H1 (cell line): ENCODE data around the gene ADAMTS8. TPM values are rescaled to one million over a fixed set of nuclear protein-coding genes. Genes with fewer than 3 reads are reported as not detected.

Source experiments
- CTCF ChIA-PET: fragments of 300-600 bp; sonication (Branson Sonifier 250); formaldehyde crosslinking; loops from one replicate; lab custom pipeline; 2021; ENCODE audit not compliant: partially characterized antibody; lab: Charles Lee
- POLR2A ChIA-PET: fragments of 300-600 bp; sonication (Branson Sonifier 250); formaldehyde crosslinking; loops from one replicate; lab custom pipeline; 2021; ENCODE audit warnings: inconsistent platforms; ENCODE audit not compliant: partially characterized antibody; lab: Charles Lee
- DNase-seq, 2 experiments: peaks; one replicate each; pipeline versions ENCODE4 v3.0.0 to v3.0.0-alpha.2; 2010 to 2022; ENCODE audit warnings: low spot score in 2 of 2, low read depth in 1 of 2, mixed read lengths in 1 of 2
- FAIRE-seq: peaks from 2 replicates; lab custom pipeline; 2011; peaks lifted over from hg19 to GRCh38; lab: Jason Lieb, UNC
- H2AFZ ChIP-seq: 2 replicates; pipeline ENCODE4 v1.8.1; 2012; ENCODE audit warnings: low read length, inconsistent platforms
- H2AK5ac ChIP-seq: 2 replicates; pipeline ENCODE4 v1.6.1; 2013; ENCODE audit warnings: low read depth, low read length
- H2BK120ac ChIP-seq: replicated peaks from 2 replicates; pipeline ENCODE3; 2013; ENCODE audit warnings: low read depth, low read length, inconsistent platforms
- H2BK12ac ChIP-seq: 2 replicates; pipeline ENCODE4 v1.6.1; 2013; ENCODE audit warnings: low read depth, low read length
- H2BK15ac ChIP-seq: 2 replicates; pipeline ENCODE4 v1.6.1; 2013; ENCODE audit warnings: low read length
- H2BK20ac ChIP-seq: 2 replicates; pipeline ENCODE4 v1.6.1; 2013; ENCODE audit warnings: low read length
- H2BK5ac ChIP-seq: 2 replicates; pipeline ENCODE4 v1.6.1; 2013; ENCODE audit warnings: low read depth, low read length
- H3K14ac ChIP-seq: 2 replicates; pipeline ENCODE4 v1.6.1; 2013; ENCODE audit warnings: inconsistent platforms; ENCODE audit not compliant: insufficient read length
- H3K18ac ChIP-seq: 2 replicates; pipeline ENCODE4 v1.6.1; 2013; ENCODE audit warnings: low read length; ENCODE audit errors: extremely low read depth
- H3K23ac ChIP-seq: 2 replicates; pipeline ENCODE4 v1.6.1; 2013; ENCODE audit warnings: inconsistent platforms; ENCODE audit not compliant: insufficient read length
- H3K23me2 ChIP-seq: 2 replicates; pipeline ENCODE4 v1.6.1; 2013; ENCODE audit warnings: low read depth, low read length
- H3K27ac ChIP-seq: 2 replicates; pipeline ENCODE4 v1.6.1; 2011; ENCODE audit warnings: low read depth, low read length, inconsistent platforms
- H3K27me3 ChIP-seq, 4 experiments: replicated peaks in 1 of 4; 1 replicate in 1 of 4; 2 replicates in 3 of 4; pipeline versions ENCODE4 v1.6.1 to v1.8.1; 2011 to 2013; ENCODE audit warnings: low read length in 3 of 4, mild to moderate bottlenecking in 3 of 4, inconsistent platforms in 2 of 4, mixed read lengths in 2 of 4, moderate library complexity in 1 of 4; ENCODE audit not compliant: control insufficient read depth in 3 of 4, insufficient read depth in 3 of 4; ENCODE audit errors: extremely low read depth in 1 of 4
- H3K36me3 ChIP-seq, 4 experiments: 2 replicates each; pipeline versions ENCODE4 v1.6.1 to v1.8.1; 2011 to 2013; ENCODE audit warnings: mild to moderate bottlenecking in 4 of 4, low read length in 3 of 4, moderate library complexity in 2 of 4, control low read depth in 1 of 4, inconsistent platforms in 1 of 4; ENCODE audit not compliant: insufficient read depth in 4 of 4, control insufficient read depth in 2 of 4
- H3K4ac ChIP-seq: replicated peaks from 2 replicates; pipeline ENCODE3; 2013; ENCODE audit warnings: low read length, low read depth, mixed read lengths, inconsistent platforms; ENCODE audit not compliant: insufficient read length
- H3K4me1 ChIP-seq, 4 experiments: replicated peaks in 1 of 4; 1 replicate in 1 of 4; 2 replicates in 3 of 4; pipeline versions ENCODE4 v1.6.1 to v1.8.1; 2011 to 2013; ENCODE audit warnings: low read length in 3 of 4, inconsistent platforms in 2 of 4, mixed read lengths in 1 of 4; ENCODE audit not compliant: insufficient read depth in 4 of 4, control insufficient read depth in 3 of 4
- H3K4me2 ChIP-seq, 2 experiments: 2 replicates each; pipeline versions ENCODE4 v1.6.1 to v1.8.1; 2011 to 2013; ENCODE audit warnings: low read depth in 2 of 2, low read length in 2 of 2, control low read depth in 1 of 2, inconsistent platforms in 1 of 2, mild to moderate bottlenecking in 1 of 2; ENCODE audit not compliant: insufficient read depth in 1 of 2
- H3K4me3 ChIP-seq, 4 experiments: fragments of 200-600, 300-600 bp in 1 of 4; sonication (generic), shearing (Covaris generic), sonication (Bioruptor Twin) in 1 of 4; 2 replicates each; pipeline versions ENCODE4 v1.5.1 to v1.8.1; 2011 to 2016; ENCODE audit warnings: low read length in 4 of 4, low read depth in 3 of 4, control low read depth in 2 of 4, inconsistent platforms in 2 of 4, mild to moderate bottlenecking in 2 of 4, mixed read lengths in 1 of 4, moderate library complexity in 1 of 4; ENCODE audit not compliant: insufficient read depth in 2 of 4; ENCODE audit errors: extremely low read depth in 1 of 4
- H3K56ac ChIP-seq: replicated peaks from 2 replicates; pipeline ENCODE3; 2013; ENCODE audit warnings: low read depth, mild to moderate bottlenecking, mixed read lengths, low read length, inconsistent platforms; ENCODE audit not compliant: insufficient read length
- H3K79me1 ChIP-seq: 2 replicates; pipeline ENCODE4 v1.6.1; 2013; ENCODE audit warnings: low read depth, low read length, control low read depth
- H3K79me2 ChIP-seq, 2 experiments: 2 replicates each; pipeline versions ENCODE4 v1.6.1 to v1.8.1; 2012 to 2013; ENCODE audit warnings: low read length in 2 of 2, mild to moderate bottlenecking in 2 of 2, inconsistent platforms in 1 of 2; ENCODE audit not compliant: insufficient read depth in 2 of 2, control insufficient read depth in 1 of 2
- H3K9ac ChIP-seq, 4 experiments: replicated peaks in 1 of 4; 1 replicate in 1 of 4; 2 replicates in 3 of 4; pipeline versions ENCODE4 v1.6.1 to v1.8.1; 2011 to 2013; ENCODE audit warnings: low read depth in 3 of 4, low read length in 3 of 4, control low read depth in 2 of 4, mild to moderate bottlenecking in 2 of 4, moderate library complexity in 2 of 4, inconsistent platforms in 1 of 4; ENCODE audit errors: extremely low read depth in 1 of 4
- H3K9me3 ChIP-seq, 2 experiments: 2 replicates each; pipeline versions ENCODE4 v1.6.1 to v1.8.1; 2012 to 2013; ENCODE audit warnings: mild to moderate bottlenecking in 2 of 2, moderate library complexity in 2 of 2, control low read depth in 1 of 2, inconsistent platforms in 1 of 2, low read depth in 1 of 2, low read length in 1 of 2, mixed read lengths in 1 of 2; ENCODE audit not compliant: insufficient read depth in 2 of 2
- H4K20me1 ChIP-seq, 2 experiments: replicated peaks in 1 of 2; 2 replicates each; pipeline versions ENCODE3 to v1.8.1; 2011 to 2013; ENCODE audit warnings: inconsistent platforms in 2 of 2, low read length in 2 of 2, mild to moderate bottlenecking in 1 of 2; ENCODE audit not compliant: insufficient read depth in 2 of 2, control insufficient read depth in 1 of 2
- H4K5ac ChIP-seq: 2 replicates; pipeline ENCODE4 v1.6.1; 2013; ENCODE audit warnings: low read length, low read depth, mixed read lengths, inconsistent platforms; ENCODE audit not compliant: insufficient read length
- H4K8ac ChIP-seq: 2 replicates; pipeline ENCODE4 v1.8.0; 2013; ENCODE audit warnings: mild to moderate bottlenecking, moderate library complexity, low read length, inconsistent platforms; ENCODE audit not compliant: insufficient read depth; ENCODE audit errors: extremely low read depth
- H4K91ac ChIP-seq: replicated peaks from 2 replicates; pipeline ENCODE3; 2013; ENCODE audit warnings: low read length, mixed read lengths, inconsistent platforms; ENCODE audit not compliant: insufficient read length
- BACH1 ChIP-seq: IDR thresholded peaks from 2 replicates; pipeline ENCODE4 v1.6.1; 2012; ENCODE audit warnings: low read length, improper control_type of control experiment
- BCL11A ChIP-seq, 2 experiments: IDR thresholded peaks; one replicate each; pipeline ENCODE4 v1.6.1; 2011; ENCODE audit warnings: low read depth in 2 of 2, low read length in 2 of 2, mild to moderate bottlenecking in 2 of 2
- CTBP2 ChIP-seq: IDR thresholded peaks from 2 replicates; pipeline ENCODE4 v1.7.0; 2011; ENCODE audit warnings: borderline replicate concordance, mild to moderate bottlenecking, moderate library complexity, mixed read lengths, low read length; ENCODE audit not compliant: insufficient read depth, insufficient read length
- HDAC2 ChIP-seq, 2 experiments: fragments of 300-600 bp in 1 of 2; sonication (generic) in 1 of 2; IDR thresholded peaks; 2 replicates each; pipeline ENCODE4 v1.6.1; 2011 to 2012; ENCODE audit warnings: low read depth in 2 of 2, low read length in 2 of 2, mild to moderate bottlenecking in 2 of 2, moderate library complexity in 2 of 2, borderline replicate concordance in 1 of 2, inconsistent platforms in 1 of 2
- HDAC6 ChIP-seq: IDR thresholded peaks from one replicate; pipeline ENCODE4 v1.7.1; 2012; ENCODE audit warnings: low read depth, mild to moderate bottlenecking, inconsistent platforms, low read length, moderate library complexity
- SIX5 ChIP-seq: IDR thresholded peaks from 2 replicates; pipeline ENCODE4 v1.6.1; 2011; ENCODE audit warnings: mild to moderate bottlenecking, low read depth, low read length
- SP1 ChIP-seq: IDR thresholded peaks from 2 replicates; pipeline ENCODE4 v1.6.1; 2011; ENCODE audit warnings: low read depth, low read length
- TAF1 ChIP-seq: IDR thresholded peaks from 2 replicates; pipeline ENCODE4 v1.6.1; 2011; ENCODE audit warnings: mild to moderate bottlenecking, low read depth, low read length
- WGBS, 2 experiments: shearing (Covaris generic) in 1 of 2; methylation state at CpG; one replicate each; pipeline versions ENCODE4 v1.1.6 to v1.1.7; 2013 to 2015; ENCODE audit warnings: low lambda C conversion rate in 2 of 2, mixed read lengths in 2 of 2, inconsistent platforms in 1 of 2, low coverage in 1 of 2, missing lambda C conversion rate in 1 of 2; ENCODE audit not compliant: insufficient replicate concordance in 2 of 2, insufficient coverage in 1 of 2, insufficient read length in 1 of 2; ENCODE audit errors: extremely low coverage in 1 of 2, missing lambda C conversion rate in 1 of 2; 5-methylcytosine and 5-hydroxymethylcytosine counted together
- polyA plus RNA-seq, 7 experiments: library from polyadenylated mRNA; depleted of rRNA in 3 of 7; stranded (reverse) in 5 of 7; unstranded in 2 of 7; fragments of >200 nt in 5 of 7; fragments of 200-250 nt in 2 of 7; gene quantifications; 1 replicate in 5 of 7; 2 replicates in 1 of 7; 4 replicates in 1 of 7; pipeline versions ENCODE4 v1.2.1 to v1.2.3, GENCODE V29; 2011 to 2013; ENCODE audit warnings: missing spikeins in 2 of 7, mixed read lengths in 2 of 7
- total RNA-seq: library from RNA; stranded (reverse); fragmentation: NEBNext Ultra II Directional; extraction: Animal tissue kit (Norgen Biotek cat#: 25700); gene quantifications from 2 replicates; pipeline ENCODE4 v1.2.1, GENCODE V29; 2021

Gene ADAMTS8
- total and polyA plus RNA-seq, 2 of the 8 experiments (the other 6 are each of a cell fraction or from before 2014, with no cell fraction given): 9.3 to 16.6 TPM

DNA sequence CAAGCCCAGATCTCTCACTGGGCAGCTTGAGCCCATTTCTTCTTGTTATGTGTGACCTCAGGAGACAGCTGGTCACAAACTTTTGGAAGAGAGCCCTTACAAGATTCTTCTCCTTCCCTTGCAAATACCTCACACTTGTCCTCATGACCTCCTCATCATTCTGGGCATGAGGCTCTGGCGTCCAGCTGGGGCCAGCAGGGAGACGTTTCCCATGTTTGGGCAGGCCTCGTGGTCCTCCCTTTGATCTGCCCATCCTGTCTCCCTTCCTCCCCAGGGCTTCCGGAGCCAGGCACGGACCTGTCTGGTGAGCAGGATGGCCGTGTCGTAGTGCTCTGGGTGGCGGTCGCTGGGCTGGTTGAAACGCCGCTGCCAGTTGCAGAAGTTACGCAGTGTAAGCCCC lies 9.7 kb downstream of the ADAMTS8 start:
- CTCF ChIA-PET: interaction anchor here (1.0 to 5.9 kb wide), 3 partner anchors 10 to 23 kb away, joined by 3 to 31 read pairs (median 4); partner anchors contain the start of gene ADAMTS8
- Histone ChIP-seq H3K23ac (no peak overlapping the region), H3K36me3 (0 out of 8 replicates have a peak, but pooled peaks cover 0 to 2% (median 0%) of the 10 kb centered on the region in 4 experiments), H2AFZ (no peak overlapping the region), H3K79me2 (no peaks in the 10 kb centered on the region), H3K4me2 (no peak overlapping the region), H3K56ac (no peak overlapping the region), H3K23me2 (no peaks in the 10 kb centered on the region), H3K79me1 (no peaks in the 10 kb centered on the region), H4K8ac (no peak overlapping the region), H2BK12ac (no peak overlapping the region), H3K4me3 (no peak overlapping the region), H3K9ac (no peak overlapping the region), H3K27me3 (no peaks in the 10 kb centered on the region), H3K4ac (no peak overlapping the region), H3K14ac (no peak overlapping the region), H2AK5ac (no peak overlapping the region), H4K20me1 (no peaks in the 10 kb centered on the region), H3K18ac (no peak overlapping the region), H3K27ac (no peak overlapping the region), H4K5ac (no peak overlapping the region), H2BK20ac (no peak overlapping the region), H2BK15ac (no peak overlapping the region), H3K9me3 (no peaks in the 10 kb centered on the region), H2BK120ac (no peak overlapping the region), H3K4me1 (no peaks in the 10 kb centered on the region; a peak in 1 of 7 replicates), H2BK5ac (no peak overlapping the region), H4K91ac (no peak overlapping the region)
- no peak for TF ChIP-seq BACH1
- no peak for TF ChIP-seq BCL11A (IDR thresholded peaks at IDR 0.05; ENCODE audit: low read depth in 2 of 2, low read length in 2 of 2)
- TF ChIP-seq SIX5: no peak
- TF ChIP-seq CTBP2: no peak
- TF ChIP-seq HDAC6: no peak
- no peak for TF ChIP-seq HDAC2 (IDR thresholded peaks at IDR 0.05; ENCODE audit: borderline replicate concordance in 1 of 2, low read depth in 2 of 2, low read length in 2 of 2)
- TF ChIP-seq SP1: no peak
- no peak for TF ChIP-seq TAF1
- POLR2A ChIA-PET: interaction anchor here (4.5 kb wide), 1 partner anchor 14 kb away, joined by 26 read pairs; no protein-coding TSS in a partner anchor
- 84% methylated on average over 12 of the region's 12 CpGs; no CpG with 5 or more reads in 1 of the 2 experiments for WGBS, 2 experiments
- DNase-seq (no peak), FAIRE-seq (no peak)
